A673 (cell line): ENCODE data around the gene KCNAB2. TPM values are rescaled to one million over a fixed set of nuclear protein-coding genes. Genes with fewer than 3 reads are reported as not detected.

Experiments
- BruUV-seq: library from RNA; stranded (reverse); fragments of 400-500 nt; replicated peaks from 2 replicates; lab custom pipeline; 2021; lab: Mats Ljungman, UMichigan
- CTCF ChIA-PET: fragments of 300-600 bp; sonication (Branson Sonifier 250); formaldehyde crosslinking; loops from one replicate; lab custom pipeline; 2022; ENCODE audit warnings: antibody characterized with exemption; lab: Charles Lee
- POLR2A ChIA-PET: fragments of 300-600 bp; sonication (Branson Sonifier 250); formaldehyde crosslinking; loops from one replicate; lab custom pipeline; 2022; ENCODE audit warnings: antibody characterized with exemption; ENCODE audit not compliant: low non-redundant PET; lab: Charles Lee
- DNase-seq: peaks from one replicate; pipeline ENCODE4 v3.0.0-alpha.2; 2015; ENCODE audit warnings: low spot score
- H3K27ac ChIP-seq: fragments of 200-600 bp; sonication (generic); 2 replicates; pipeline ENCODE4 v1.5.1; 2016; ENCODE audit warnings: mixed run types, low read depth, mild to moderate bottlenecking, mixed read lengths, antibody characterized with exemption, low read length; ENCODE audit not compliant: poor library complexity, severe bottlenecking
- H3K27me3 ChIP-seq: fragments of 200-600 bp; sonication (generic); replicated peaks from 2 replicates; pipeline ENCODE4 v1.6.1; 2017; ENCODE audit warnings: mixed run types, low read depth, mild to moderate bottlenecking, mixed read lengths, antibody characterized with exemption, low read length; ENCODE audit not compliant: insufficient read depth, poor library complexity
- H3K36me3 ChIP-seq: fragments of 200-600 bp; sonication (generic); 2 replicates; pipeline ENCODE4 v1.6.1; 2016; ENCODE audit warnings: mixed run types, mild to moderate bottlenecking, mixed read lengths, antibody characterized with exemption, low read length; ENCODE audit not compliant: insufficient read depth, poor library complexity, severe bottlenecking
- H3K4me1 ChIP-seq: fragments of 200-600 bp; sonication (generic); 2 replicates; pipeline ENCODE4 v1.6.1; 2017; ENCODE audit warnings: mixed run types, mild to moderate bottlenecking, mixed read lengths, antibody characterized with exemption, low read length; ENCODE audit not compliant: insufficient read depth, poor library complexity, severe bottlenecking
- H3K4me3 ChIP-seq: fragments of 200-600 bp; sonication (generic); 2 replicates; pipeline ENCODE4 v1.5.1; 2016; ENCODE audit warnings: low read depth, mixed run types, mild to moderate bottlenecking, mixed read lengths, low read length; ENCODE audit not compliant: poor library complexity, severe bottlenecking
- H3K9me3 ChIP-seq: fragments of 200-600 bp; sonication (generic); 2 replicates; pipeline ENCODE4 v1.6.1; 2016; ENCODE audit warnings: mixed run types, low read depth, mild to moderate bottlenecking, mixed read lengths, antibody characterized with exemption, low read length; ENCODE audit not compliant: poor library complexity, severe bottlenecking
- EZH2 ChIP-seq: fragments of 200-600 bp; sonication (generic); IDR thresholded peaks from 2 replicates; pipeline ENCODE4 v1.6.1; 2017; ENCODE audit warnings: borderline replicate concordance, low read depth, mild to moderate bottlenecking, mixed read lengths, antibody characterized with exemption, low read length; ENCODE audit not compliant: poor library complexity, severe bottlenecking
- intact Hi-C: fragments of 100-400 bp; cut with micrococcal nuclease; formaldehyde crosslinking; loops from one replicate; pipeline ENCODE4 v1.10.0; 2022; ENCODE audit not compliant: unreplicated experiment
- total RNA-seq: library from RNA; stranded (reverse); gene quantifications from 2 replicates; pipeline ENCODE4 v1.2.3, GENCODE V29; 2021
- TF ChIP-seq, protein P1 (sequence below): fragments of 300-800, 200-600 bp; sonication (generic); conservative IDR thresholded peaks from 2 replicates; pipeline ENCODE4 v1.5.1; 2017; ENCODE audit warnings: low read depth, mild to moderate bottlenecking, antibody characterized with exemption, low read length, moderate library complexity, mixed read lengths

Gene KCNAB2
- total RNA-seq, 1 experiment from 2014 or later: 6.4 TPM

DNA sequence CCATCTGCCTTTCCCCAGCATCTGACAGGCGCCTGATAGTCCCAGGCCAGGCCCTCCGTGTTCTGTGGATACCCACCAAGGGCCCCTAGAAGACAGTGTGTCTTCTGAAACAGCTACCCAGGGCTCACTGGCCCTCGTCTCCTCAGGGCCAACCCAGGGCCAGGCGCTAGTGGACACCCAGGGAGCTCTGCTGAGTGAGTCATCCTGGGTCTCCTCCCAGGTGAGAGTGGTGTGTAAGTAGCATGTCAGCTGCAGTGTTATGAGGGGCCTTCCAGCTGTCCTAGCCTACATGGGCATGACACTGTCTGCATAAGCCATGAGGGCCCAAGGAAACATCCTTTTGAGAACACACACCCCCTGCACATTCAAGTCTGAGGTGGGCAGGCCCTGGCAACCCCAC, 97.7 kb downstream of the KCNAB2 start:
- Histone ChIP-seq H3K27me3 (no peaks in the 10 kb centered on the region), H3K4me1 (no peaks in the 10 kb centered on the region), H3K4me3 (no peak overlapping the region), H3K36me3 (no peaks in the 10 kb centered on the region), H3K27ac (no peak overlapping the region), H3K9me3 (no peaks in the 10 kb centered on the region)
- DNase-seq: no peak
- TF ChIP-seq, protein P1, sequence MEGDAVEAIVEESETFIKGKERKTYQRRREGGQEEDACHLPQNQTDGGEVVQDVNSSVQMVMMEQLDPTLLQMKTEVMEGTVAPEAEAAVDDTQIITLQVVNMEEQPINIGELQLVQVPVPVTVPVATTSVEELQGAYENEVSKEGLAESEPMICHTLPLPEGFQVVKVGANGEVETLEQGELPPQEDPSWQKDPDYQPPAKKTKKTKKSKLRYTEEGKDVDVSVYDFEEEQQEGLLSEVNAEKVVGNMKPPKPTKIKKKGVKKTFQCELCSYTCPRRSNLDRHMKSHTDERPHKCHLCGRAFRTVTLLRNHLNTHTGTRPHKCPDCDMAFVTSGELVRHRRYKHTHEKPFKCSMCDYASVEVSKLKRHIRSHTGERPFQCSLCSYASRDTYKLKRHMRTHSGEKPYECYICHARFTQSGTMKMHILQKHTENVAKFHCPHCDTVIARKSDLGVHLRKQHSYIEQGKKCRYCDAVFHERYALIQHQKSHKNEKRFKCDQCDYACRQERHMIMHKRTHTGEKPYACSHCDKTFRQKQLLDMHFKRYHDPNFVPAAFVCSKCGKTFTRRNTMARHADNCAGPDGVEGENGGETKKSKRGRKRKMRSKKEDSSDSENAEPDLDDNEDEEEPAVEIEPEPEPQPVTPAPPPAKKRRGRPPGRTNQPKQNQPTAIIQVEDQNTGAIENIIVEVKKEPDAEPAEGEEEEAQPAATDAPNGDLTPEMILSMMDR: no peak
- no peak for TF ChIP-seq EZH2
- ChIA-PET CTCF (no interaction called here), POLR2A (interaction anchor here (0.9 kb wide), 1 partner anchor 8 kb away, joined by 3 read pairs; no protein-coding TSS in a partner anchor)
- BruUV-seq: no TSS peak
- intact Hi-C loops: no loop called here

DNA sequence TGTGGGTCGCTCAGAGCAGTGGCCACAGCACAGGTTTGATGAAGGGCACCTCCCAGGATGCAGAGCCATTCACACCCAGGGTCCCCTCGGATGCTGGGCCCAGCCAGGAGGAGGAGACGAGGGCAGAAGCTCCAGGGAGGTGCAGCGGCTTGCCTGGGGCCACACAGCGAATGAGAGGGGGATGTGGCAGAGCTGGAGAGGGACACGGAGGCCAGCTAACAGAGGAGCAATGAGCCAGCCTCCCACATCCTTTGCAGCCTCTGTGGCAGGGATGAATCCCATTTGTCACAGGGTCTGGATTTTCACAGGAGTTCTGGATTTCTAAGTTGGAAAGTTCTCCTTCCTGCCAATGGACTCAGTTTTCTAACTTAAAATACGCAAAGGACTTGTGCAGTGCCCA, 98.5 kb downstream of the KCNAB2 start:
- CTCF ChIA-PET: no interaction called here
- Histone ChIP-seq H3K36me3 (no peaks in the 10 kb centered on the region), H3K27me3 (no peaks in the 10 kb centered on the region), H3K4me1 (no peaks in the 10 kb centered on the region), H3K9me3 (no peaks in the 10 kb centered on the region), H3K4me3 (no peak overlapping the region), H3K27ac (no peak overlapping the region)
- BruUV-seq: no TSS peak
- no peak for DNase-seq
- POLR2A ChIA-PET: no interaction called here
- intact Hi-C loops: no loop called here
- no peak for TF ChIP-seq EZH2
- TF ChIP-seq, protein P1: no peak

DNA sequence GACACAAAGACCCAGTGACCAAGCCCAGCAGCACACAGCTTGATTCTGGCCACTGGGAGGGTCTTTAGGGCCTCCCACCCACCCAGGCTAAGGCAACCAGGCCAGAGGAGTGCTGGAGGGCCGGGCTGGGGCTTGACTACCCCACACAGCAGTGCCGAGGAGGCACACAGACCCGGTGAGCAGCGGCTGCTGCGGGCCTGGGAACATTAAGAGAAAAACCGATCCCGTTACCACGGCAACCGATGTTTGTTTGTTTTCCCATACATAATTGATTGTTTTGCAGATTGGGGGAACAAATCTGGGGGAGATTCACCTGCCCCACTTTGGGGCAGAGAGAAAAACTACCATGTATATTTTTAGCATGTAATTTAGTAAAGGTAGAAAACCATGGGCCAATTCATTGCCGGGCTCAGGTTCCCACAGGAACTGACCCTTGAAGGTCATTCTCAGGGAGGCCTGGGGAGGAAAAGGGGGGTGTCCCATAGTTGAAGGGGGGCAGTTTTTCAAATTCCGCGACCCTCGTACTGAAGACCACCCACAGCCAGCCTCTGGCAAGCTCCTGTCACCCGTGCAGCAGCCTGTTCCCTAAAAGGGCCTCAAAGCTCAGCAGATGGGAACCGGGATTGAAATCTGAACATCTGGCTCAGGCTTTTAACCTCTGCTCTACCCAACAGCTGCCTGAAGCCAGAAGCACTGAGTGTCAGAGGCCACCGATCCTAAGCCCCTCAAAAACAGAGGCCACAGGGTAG, 99.1 kb downstream of the KCNAB2 start:
- no TSS peak for BruUV-seq
- no peaks in the 10 kb centered on the region for H3K9me3 ChIP-seq
- H3K36me3 ChIP-seq: no peaks in the 10 kb centered on the region
- no peak overlapping the region for H3K4me3 ChIP-seq
- ChIA-PET POLR2A (no interaction called here), CTCF (no interaction called here)
- intact Hi-C loops: no loop called here
- H3K27me3 ChIP-seq: no peaks in the 10 kb centered on the region
- no peak for TF ChIP-seq EZH2
- TF ChIP-seq, protein P1: no peak
- H3K27ac ChIP-seq: no peak overlapping the region
- no peaks in the 10 kb centered on the region for H3K4me1 ChIP-seq
- DNase-seq: no peak
